Mucosa of rectum (tissue), 2 donors: ENCODE data around the gene SLC6A4.
"Not testable (repeated sequence)": the region's sequence is repeated elsewhere in the genome, so short reads cannot be mapped to it uniquely, and the experiment has no call there.

ENCODE experiments used
- H3K27ac ChIP-seq, 2 donors: one replicate each; pipeline ENCODE4 v1.7.0; 2013; ENCODE audit warnings: inconsistent platforms in 2 of 2, low read depth in 2 of 2, low read length in 2 of 2
- H3K27me3 ChIP-seq, 2 donors: one replicate each; pipeline ENCODE4 v1.7.0; 2013; ENCODE audit warnings: low read length in 2 of 2; ENCODE audit not compliant: control insufficient read depth in 2 of 2, insufficient read depth in 2 of 2
- H3K36me3 ChIP-seq, 2 donors: one replicate each; pipeline ENCODE4 v1.7.0; 2013; ENCODE audit warnings: low read length in 2 of 2; ENCODE audit not compliant: control insufficient read depth in 2 of 2, insufficient read depth in 2 of 2
- H3K4me1 ChIP-seq, 2 donors: one replicate each; pipeline ENCODE4 v1.7.0; 2013; ENCODE audit warnings: low read length in 2 of 2, mild to moderate bottlenecking in 1 of 2; ENCODE audit not compliant: control insufficient read depth in 2 of 2, insufficient read depth in 2 of 2
- H3K4me3 ChIP-seq, 2 donors: one replicate each; pipeline ENCODE4 v1.7.0; 2013; ENCODE audit warnings: low read length in 2 of 2
- H3K9ac ChIP-seq, 2 donors: one replicate each; pipeline ENCODE4 v1.7.0; 2013; ENCODE audit warnings: low read length in 2 of 2, low read depth in 1 of 2, mild to moderate bottlenecking in 1 of 2
- H3K9me3 ChIP-seq, 2 donors: one replicate each; pipeline ENCODE4 v1.7.0; 2013; ENCODE audit warnings: low read length in 2 of 2; ENCODE audit not compliant: control insufficient read depth in 2 of 2
- donor health status: healthy.
- donor health status: Normal muscosa, but diverticular disease.

SLC6A4 gene

DNA sequence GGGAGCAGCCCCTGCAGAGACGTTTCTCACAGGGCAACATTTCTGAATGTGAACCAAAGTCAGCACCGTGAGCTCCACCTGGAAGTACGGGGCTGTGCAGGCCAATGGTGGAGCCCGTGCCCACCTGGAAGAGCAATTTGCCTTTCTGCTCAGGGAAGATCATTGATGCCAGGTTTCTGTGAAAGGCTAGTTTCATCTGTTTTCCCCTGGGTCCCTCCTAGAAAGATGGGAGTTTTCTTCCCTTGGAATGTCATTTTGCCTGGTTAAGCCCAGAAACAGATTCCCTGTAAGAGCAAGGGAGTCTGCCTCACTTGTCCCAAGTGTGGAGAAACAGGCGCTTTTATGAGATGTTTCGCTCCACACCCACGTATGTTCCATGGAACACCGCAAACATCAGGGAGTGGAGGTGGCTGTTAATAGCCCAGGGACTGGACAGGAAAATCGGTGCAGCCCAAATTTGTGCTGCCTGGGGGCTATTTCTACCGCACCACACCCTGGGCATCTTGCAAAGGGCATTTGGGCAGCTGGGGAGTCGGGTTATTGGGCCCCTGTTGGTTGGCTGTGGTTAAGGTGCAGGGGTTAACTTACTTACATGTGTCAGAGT, 2.6 kb downstream of the SLC6A4 start:
- Histone ChIP-seq H3K4me1 (peaks cover 7 to 20% of the 10 kb centered on the region in 2 donors), H3K27me3 (peaks cover 23 to 25% of the 10 kb centered on the region in 2 donors), H3K9me3 (no peaks in the 10 kb centered on the region), H3K27ac (no peak overlapping the region), H3K36me3 (no peaks in the 10 kb centered on the region), H3K4me3 (no peak overlapping the region), H3K9ac (no peak overlapping the region)

- Histone ChIP-seq H3K4me1 (peaks cover 7 to 15% of the 10 kb centered on the region in 2 donors), H3K9me3 (no peaks in the 10 kb centered on the region), H3K4me3 (no peak overlapping the region), H3K27ac (no peak overlapping the region), H3K27me3 (peaks cover 17 to 18% of the 10 kb centered on the region in 2 donors), H3K36me3 (no peaks in the 10 kb centered on the region), H3K9ac (no peak overlapping the region)
These were observed 3.3 kb downstream of the SLC6A4 start for GRCh38 chr17:30232015-30232823.

DNA sequence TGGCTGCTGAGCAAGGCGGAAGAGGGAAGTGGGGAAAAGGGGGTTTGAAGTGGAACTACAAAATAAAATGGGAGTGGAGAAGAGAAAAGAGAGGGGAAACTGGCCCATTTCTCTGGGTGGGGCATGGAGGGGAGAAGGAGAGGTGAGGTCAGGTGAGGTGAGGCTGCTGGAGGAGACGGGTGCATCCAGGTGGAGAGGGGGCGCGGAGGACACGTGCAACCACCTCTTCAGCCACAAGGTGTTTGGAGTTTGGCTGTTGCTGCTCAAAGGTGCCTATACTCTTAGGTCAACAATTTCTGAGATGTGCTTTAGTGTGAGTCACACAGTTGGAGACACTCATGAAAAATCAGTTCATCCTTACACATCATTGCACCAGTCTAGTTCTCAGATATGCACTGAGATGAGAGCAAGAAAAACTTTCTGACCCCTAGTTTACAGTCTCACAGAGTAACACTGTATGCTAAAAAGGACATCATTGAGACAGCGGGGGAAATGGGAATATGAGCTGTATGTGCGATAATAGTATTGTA, 4.8 kb downstream of the SLC6A4 start:
- Histone ChIP-seq H3K27me3 (peaks cover 13 to 14% of the 10 kb centered on the region in 2 donors), H3K36me3 (no peaks in the 10 kb centered on the region), H3K4me3 (no peak overlapping the region), H3K27ac (no peak overlapping the region), H3K9ac (no peak overlapping the region), H3K9me3 (no peaks in the 10 kb centered on the region), H3K4me1 (peaks cover 3 to 8% of the 10 kb centered on the region in 2 donors)

GRCh38 chr17:30230009-30230408, 5.5 kb downstream of the SLC6A4 start:
- H3K36me3 ChIP-seq, H3K4me1 ChIP-seq, H3K9ac ChIP-seq, H3K27ac ChIP-seq, H3K9me3 ChIP-seq, H3K4me3 ChIP-seq: not testable (repeated sequence)
- peaks cover 13 to 14% of the 10 kb centered on the region in 2 donors for H3K27me3 ChIP-seq

GRCh38 chr17:30229012-30229411, 6.5 kb downstream of the SLC6A4 start:
- Histone ChIP-seq H3K9me3 (no peaks in the 10 kb centered on the region), H3K4me1 (peaks cover 0 to 3% of the 10 kb centered on the region in 2 donors), H3K27me3 (peaks cover 8 to 14% of the 10 kb centered on the region in 2 donors), H3K27ac (no peak overlapping the region), H3K9ac (no peak overlapping the region), H3K4me3 (no peak overlapping the region), H3K36me3 (no peaks in the 10 kb centered on the region)

GRCh38 chr17:30228011-30228410, 7.5 kb downstream of the SLC6A4 start:
- no peak overlapping the region for H3K27ac ChIP-seq
- H3K9me3 ChIP-seq = no peaks in the 10 kb centered on the region
- H3K9ac ChIP-seq = no peak overlapping the region
- no peak overlapping the region for H3K4me3 ChIP-seq
- H3K4me1 ChIP-seq = peaks cover 2 to 7% of the 10 kb centered on the region in 2 donors
- H3K27me3 ChIP-seq = peaks cover 6% of the 10 kb centered on the region in 2 donors
- H3K36me3 ChIP-seq = no peaks in the 10 kb centered on the region

DNA sequence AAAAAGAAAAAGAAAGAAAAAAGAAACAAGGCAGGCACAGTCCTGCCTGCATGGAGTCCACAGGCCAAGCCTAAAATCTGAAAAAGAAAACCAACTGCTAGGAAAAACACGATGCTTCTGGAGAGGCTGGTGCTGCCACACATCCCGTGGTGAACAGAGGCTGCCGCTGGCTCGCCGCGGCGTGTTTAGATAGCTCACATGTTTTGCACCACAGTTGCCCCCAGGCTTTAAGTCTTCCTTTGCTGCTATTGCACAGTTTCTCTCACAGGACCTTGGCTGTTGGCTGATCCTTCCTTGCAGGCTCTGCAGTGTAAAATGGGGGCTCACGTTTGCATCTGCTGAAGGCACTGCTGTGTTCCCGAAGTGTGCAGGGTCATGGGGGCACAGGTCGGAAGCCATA, 8.6 kb downstream of the SLC6A4 start:
- Histone ChIP-seq H3K4me3 (no peak overlapping the region), H3K27ac (no peak overlapping the region), H3K4me1 (peaks cover 2 to 11% of the 10 kb centered on the region in 2 donors), H3K36me3 (no peaks in the 10 kb centered on the region), H3K27me3 (peaks cover 0 to 3% of the 10 kb centered on the region in 2 donors), H3K9me3 (no peaks in the 10 kb centered on the region), H3K9ac (no peak overlapping the region)

- H3K4me3 ChIP-seq = no peak overlapping the region
- no peak overlapping the region for H3K27ac ChIP-seq
- H3K4me1 ChIP-seq = peaks cover 2 to 11% of the 10 kb centered on the region in 2 donors
- peaks cover 0 to 3% of the 10 kb centered on the region in 2 donors for H3K27me3 ChIP-seq
- H3K9ac ChIP-seq = no peak overlapping the region
- no peaks in the 10 kb centered on the region for H3K9me3 ChIP-seq
- no peaks in the 10 kb centered on the region for H3K36me3 ChIP-seq
These were observed 9.5 kb downstream of the SLC6A4 start for GRCh38 chr17:30225919-30226553.

DNA sequence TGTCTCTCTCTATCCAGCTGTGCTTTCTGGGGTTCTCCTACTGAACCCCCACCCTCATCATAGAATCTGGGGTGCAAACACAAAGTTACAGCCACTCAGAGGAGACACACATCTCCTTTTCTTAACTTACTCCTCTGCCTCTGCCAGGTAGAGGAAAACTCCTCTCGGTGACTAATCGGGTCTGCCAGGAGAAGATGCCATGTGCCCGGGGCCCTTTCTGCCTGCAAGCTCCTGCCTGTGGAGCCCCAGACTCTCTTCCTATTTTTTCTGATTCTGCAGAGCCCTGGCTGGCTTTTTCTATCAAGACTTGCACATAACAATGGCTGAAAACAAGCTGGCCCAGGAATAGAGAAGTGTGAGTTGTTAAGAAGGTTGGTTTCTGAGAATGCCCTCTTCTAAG, 10.4 kb downstream of the SLC6A4 start:
- Histone ChIP-seq H3K4me3 (no peak overlapping the region), H3K9me3 (no peaks in the 10 kb centered on the region), H3K27ac (no peak overlapping the region), H3K4me1 (peaks cover 2 to 11% of the 10 kb centered on the region in 2 donors), H3K9ac (no peak overlapping the region), H3K36me3 (no peaks in the 10 kb centered on the region), H3K27me3 (no peaks in the 10 kb centered on the region)

- H3K4me3 ChIP-seq = no peak overlapping the region
- peaks cover 2 to 11% of the 10 kb centered on the region in 2 donors for H3K4me1 ChIP-seq
- H3K9me3 ChIP-seq = no peaks in the 10 kb centered on the region
- no peak overlapping the region for H3K27ac ChIP-seq
- no peak overlapping the region for H3K9ac ChIP-seq
- H3K27me3 ChIP-seq = no peaks in the 10 kb centered on the region
- H3K36me3 ChIP-seq = no peaks in the 10 kb centered on the region
These were observed 11.0 kb downstream of the SLC6A4 start for GRCh38 chr17:30224419-30224960.
